Loucy (cell line): ENCODE results near the gene MFSD8.

ENCODE experiments used
- CTCF ChIP-seq: fragments of 200-600 bp; sonication (generic); conservative IDR thresholded peaks from 2 replicates; pipeline ENCODE4 v1.5.1; 2014; ENCODE audit warnings: mild to moderate bottlenecking, antibody characterized with exemption, low read length
- EZH2phosphoT487 ChIP-seq: fragments of 200-600 bp; IDR thresholded peaks from 2 replicates; pipeline ENCODE4 v1.6.1; 2018; ENCODE audit warnings: antibody characterized with exemption, mild to moderate bottlenecking, moderate library complexity, borderline replicate concordance

- TF ChIP-seq CTCF, result no peak
- TF ChIP-seq EZH2phosphoT487, result no peak
Observed at GRCh38 chr4:127870281-127870680, 94.7 kb downstream of the MFSD8 start.
